Superior temporal gyrus (tissue), 1 donor: ENCODE results near the gene COL18A1.

Experiments used
- DNase-seq: peaks from one replicate; pipeline ENCODE4 v3.0.0-alpha.2; 2016; ENCODE audit errors: extremely low spot score

COL18A1 gene

DNA sequence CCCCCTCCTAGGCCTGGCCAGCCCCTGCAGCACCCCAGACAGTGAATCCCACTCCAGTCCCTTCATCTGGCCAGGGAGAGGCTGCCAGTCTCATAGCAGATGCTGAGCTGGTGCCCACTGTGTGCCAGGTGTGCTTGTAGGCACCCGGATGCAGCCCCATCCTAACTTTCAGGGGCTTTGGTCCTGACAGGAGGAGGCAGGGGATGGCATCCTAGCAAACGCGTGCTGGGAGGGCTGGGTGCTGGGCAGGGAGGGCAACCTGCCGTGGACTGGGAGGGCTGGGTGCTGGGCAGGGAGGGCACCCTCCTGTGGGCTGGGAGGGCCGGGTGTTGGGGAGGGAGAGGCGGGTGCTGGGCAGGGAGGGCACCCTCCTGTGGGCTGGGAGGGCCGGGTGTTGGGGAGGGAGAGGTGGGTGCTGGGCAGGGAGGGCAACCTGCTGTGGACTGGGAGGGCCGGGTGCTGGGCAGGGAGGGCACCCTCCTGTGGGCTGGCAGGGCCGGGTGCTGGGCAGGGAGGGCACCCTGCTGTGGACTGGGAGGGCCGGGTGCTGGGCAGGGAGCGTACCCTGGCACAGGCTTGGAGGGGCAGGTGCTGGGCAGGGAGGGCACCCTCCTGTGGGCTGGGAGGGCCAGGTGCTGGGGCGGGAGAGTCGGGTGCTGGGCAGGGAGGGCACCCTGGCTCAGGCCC, 102.0 kb downstream of the COL18A1 start:
- DNase-seq: no peak

DNA sequence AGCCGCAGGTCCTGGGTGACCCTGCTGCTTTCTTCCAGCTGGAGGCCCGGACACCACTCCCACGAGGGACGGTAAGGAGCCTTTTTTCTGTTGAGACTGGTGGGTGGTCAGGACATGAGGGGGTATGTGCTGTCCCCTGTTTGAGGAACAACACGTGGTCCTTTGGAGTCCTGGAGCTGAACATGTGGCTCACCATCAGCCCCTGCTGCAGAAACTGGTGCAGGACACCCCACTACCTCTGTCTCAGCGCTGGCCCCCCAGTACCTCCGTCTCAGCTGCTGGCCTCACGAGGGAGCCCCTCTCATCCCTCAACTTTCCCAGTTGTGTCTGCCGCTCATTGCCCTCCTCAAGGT, 102.5 kb downstream of the COL18A1 start:
- DNase-seq: no peak

- DNase-seq: no peak
Measured at GRCh38 chr21:45507888-45508508, 103.0 kb downstream of the COL18A1 start.

DNA sequence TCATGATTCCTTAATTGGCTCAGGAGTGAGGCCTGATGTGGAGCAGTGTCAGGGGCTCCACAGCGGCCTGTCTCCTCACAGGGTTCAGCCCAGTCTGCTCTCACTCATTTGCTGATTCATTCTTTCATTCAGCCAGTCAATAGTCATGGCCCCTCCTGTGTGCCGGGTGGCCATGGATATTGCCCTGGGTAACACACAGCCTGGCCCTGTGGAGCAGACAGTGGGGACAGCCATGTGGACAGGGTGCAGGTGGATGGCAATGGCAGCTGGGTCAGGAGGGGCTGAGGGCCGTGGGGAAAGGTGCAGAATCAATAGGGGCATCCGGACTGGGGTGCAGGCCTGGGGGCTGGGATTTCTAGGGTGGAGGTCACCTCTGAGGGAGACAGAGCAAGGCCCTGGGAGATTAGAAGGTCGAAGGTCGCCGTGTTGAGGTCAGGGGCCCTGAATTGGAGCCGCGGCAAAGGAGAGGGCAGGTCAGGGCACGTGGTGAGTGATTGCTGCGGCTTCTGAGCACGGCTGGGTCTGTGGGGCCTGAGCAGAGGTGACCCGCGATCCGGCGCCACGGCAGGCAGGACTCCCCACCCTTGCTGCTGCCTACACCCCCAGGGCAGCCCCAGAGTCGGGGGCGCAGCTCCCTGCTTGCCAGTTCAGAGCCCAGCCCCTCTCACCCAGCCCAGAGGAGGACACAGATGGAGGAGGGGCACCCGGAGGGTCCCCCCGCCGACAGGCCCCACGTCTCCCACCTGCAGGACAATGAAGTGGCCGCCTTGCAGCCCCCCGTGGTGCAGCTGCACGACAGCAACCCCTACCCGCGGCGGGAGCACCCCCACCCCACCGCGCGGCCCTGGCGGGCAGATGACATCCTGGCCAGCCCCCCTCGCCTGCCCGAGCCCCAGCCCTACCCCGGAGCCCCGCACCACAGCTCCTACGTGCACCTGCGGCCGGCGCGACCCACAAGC, 103.9 kb downstream of the COL18A1 start:
- no peak for DNase-seq

GRCh38 chr21:45509566-45510465, 104.9 kb downstream of the COL18A1 start:
- DNase-seq: no peak

- no peak for DNase-seq
Measured at GRCh38 chr21:45510466-45510955, 105.5 kb downstream of the COL18A1 start.

DNA sequence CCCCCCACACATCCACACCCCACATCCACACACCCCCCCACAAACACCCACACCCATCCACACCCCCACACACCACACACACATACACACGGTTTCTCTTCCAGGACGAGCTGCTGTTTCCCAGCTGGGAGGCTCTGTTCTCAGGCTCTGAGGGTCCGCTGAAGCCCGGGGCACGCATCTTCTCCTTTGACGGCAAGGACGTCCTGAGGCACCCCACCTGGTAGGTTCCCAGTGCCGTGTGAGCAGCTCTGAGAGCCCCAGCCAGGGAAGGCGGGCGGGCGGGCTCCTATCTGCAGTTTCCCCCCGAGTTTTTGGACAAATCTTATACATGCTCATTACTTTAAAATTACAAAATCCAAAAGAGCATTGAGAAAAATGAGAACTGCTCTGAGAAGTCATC, 106.0 kb downstream of the COL18A1 start:
- DNase-seq: no peak

DNA sequence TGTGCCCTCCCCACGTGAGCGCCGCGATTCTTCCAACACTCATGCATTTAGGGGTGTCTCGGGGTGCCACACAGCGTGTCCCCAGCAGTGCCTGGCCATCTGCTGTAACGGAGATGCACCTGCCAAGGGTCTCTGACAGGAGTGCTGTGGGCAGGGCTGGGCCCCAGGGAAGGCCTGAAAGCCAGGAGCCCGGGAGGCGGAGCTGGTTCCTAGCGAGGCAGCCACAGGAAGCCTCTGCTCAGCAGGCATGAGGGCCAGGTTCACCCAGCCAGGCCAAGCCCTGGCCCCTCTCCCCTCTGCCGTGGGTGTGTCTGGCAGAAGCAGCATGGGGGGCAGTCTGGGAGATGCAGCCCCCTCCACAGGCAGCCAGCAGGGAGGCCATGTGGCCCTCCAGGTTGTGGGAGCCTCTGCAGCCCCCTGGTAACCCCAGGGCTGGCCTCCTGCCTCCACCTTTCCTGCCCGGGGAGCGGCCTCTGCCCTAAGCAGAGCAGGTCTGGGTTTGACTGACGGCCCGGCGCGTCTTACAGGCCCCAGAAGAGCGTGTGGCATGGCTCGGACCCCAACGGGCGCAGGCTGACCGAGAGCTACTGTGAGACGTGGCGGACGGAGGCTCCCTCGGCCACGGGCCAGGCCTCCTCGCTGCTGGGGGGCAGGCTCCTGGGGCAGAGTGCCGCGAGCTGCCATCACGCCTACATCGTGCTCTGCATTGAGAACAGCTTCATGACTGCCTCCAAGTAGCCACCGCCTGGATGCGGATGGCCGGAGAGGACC, 106.9 kb downstream of the COL18A1 start:
- DNase-seq: no peak

DNA sequence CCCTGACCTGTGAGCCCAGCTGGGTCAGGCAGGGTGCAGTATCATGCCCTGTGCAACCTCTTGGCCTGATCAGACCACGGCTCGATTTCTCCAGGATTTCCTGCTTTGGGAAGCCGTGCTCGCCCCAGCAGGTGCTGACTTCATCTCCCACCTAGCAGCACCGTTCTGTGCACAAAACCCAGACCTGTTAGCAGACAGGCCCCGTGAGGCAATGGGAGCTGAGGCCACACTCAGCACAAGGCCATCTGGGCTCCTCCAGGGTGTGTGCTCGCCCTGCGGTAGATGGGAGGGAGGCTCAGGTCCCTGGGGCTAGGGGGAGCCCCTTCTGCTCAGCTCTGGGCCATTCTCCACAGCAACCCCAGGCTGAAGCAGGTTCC, 107.6 kb downstream of the COL18A1 start:
- no peak for DNase-seq

DNA sequence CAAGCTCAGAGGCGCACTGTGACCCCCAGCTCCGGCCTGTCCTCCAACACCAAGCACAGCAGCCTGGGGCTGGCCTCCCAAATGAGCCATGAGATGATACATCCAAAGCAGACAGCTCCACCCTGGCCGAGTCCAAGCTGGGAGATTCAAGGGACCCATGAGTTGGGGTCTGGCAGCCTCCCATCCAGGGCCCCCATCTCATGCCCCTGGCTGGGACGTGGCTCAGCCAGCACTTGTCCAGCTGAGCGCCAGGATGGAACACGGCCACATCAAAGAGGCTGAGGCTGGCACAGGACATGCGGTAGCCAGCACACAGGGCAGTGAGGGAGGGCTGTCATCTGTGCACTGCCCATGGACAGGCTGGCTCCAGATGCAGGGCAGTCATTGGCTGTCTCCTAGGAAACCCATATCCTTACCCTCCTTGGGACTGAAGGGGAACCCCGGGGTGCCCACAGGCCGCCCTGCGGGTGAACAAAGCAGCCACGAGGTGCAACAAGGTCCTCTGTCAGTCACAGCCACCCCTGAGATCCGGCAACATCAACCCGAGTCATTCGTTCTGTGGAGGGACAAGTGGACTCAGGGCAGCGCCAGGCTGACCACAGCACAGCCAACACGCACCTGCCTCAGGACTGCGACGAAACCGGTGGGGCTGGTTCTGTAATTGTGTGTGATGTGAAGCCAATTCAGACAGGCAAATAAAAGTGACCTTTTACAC, 108.2 kb downstream of the COL18A1 start:
- no peak for DNase-seq

- DNase-seq: no peak
Measured at GRCh38 chr21:45513741-45514310, 108.9 kb downstream of the COL18A1 start.

DNA sequence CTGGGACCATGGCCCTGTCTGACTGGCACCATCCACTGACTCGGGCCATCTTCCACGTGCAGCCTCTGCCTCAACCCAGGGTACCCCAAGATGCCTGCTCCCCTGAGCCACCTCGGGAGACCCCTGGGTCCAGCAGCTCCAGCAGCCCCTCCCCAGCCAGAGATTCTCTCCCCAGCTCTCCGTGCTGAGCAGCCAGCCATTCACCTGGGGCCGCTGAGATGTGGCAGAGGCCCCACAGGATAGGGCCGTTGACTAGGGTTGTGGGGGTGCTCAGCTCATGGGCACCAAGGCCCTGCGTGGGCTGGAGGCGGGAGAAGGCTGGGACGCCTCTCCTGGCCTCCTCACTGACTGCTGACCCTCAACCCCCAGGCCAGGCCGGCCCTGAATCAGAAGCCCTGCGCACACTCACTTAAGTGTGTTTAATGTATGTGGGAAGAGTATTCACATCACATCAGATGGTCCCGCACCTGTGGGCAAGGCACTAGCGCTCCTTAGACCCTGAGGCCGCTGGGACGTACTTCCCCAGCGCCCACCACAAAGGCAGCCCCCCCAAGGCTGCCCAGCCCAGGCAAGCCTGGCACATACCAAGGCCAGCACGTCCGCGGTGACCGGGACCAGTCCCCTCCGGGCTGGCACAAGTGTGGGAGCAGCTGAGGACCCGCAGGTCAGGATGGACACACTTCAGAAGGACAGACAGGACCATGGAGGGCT, 109.5 kb downstream of the COL18A1 start:
- DNase-seq: no peak

- no peak for DNase-seq
Measured at GRCh38 chr21:45515241-45516061, 110.5 kb downstream of the COL18A1 start.

DNA sequence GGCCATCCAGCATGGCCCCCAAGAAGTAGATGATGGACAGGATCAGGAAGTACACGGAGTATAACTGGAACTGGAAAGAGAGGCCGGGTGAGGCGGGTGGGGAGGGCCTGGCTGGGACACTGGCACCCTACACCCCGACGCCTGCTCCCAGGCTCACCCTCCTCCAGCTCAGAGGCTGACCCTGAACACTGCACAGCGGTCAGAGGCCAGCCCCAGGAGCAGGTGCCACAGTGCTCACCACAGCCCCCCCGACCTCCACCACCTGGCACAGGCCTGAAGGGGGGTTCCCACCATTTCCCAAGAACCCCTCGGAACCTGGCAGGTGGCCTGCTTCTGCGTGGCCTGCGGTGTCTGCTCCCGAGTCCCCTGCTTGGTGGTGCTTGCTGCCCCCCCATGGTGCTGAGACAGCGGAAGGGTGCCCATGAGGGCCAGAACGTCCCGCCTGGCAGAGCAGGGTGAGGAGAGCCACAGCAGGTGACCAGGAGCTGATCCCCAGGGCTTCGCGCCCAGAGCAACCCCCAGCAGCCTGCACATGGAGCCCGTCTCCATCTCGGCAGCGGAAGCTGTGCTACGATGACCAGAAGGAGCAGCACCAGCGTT, 111.2 kb downstream of the COL18A1 start:
- no peak for DNase-seq

GRCh38 chr21:45516671-45517151, 111.7 kb downstream of the COL18A1 start:
- DNase-seq: no peak

DNA sequence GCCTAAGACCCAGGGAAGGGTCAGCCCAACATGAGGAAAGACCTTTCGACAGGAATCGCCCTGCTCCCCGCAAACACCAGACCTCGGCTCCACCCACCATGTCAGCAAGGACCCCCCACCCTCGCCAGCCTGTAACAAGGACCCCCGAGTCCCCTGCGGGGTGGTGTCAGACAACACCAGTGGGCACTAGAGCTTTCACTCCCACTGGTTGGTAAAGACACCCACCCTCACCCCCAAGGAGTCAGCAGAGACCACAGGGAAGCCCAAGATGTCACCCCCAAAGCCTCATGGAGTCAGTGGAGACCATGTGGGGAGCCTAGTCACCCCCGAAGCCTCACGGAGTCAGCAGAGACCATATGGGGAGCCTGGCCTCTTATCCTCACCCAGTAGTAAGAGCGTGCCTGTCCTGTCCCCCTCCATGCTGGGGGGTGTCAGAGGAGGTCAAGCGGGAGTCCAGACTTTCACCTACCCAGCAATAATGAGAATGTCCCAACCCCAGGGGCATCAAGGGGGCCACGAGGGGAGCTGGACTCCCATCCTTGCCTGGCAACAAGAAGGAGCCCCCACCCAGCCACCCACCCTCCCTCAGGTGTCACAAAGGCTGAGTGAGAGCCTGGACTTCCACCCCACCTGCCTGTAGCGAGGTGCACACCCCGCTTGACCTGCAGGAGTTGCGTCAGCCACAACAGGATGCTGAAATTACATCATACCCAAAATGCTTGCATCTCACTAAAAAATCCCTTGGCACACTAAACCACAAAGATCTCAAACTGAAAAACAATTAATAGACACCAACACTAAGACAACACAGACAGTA, 112.5 kb downstream of the COL18A1 start:
- no peak for DNase-seq

DNA sequence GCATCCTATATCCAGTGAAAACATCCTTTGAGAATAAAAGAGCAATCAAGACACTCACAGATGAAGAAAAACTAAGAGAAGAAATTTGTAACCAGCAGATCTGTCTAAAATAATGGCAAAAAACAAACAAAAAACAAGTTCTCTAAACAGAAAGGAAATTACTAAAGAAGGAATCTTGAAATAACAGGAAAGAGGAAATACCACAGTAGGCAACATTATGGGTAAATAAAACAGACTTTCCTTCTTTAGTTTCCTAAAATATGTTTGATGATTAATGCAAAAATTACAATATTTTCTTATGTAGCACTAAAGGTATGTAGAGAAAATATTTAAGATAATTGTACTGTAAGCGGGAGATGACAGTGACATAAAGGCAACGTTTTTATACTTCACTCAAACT, 113.8 kb downstream of the COL18A1 start:
- no peak for DNase-seq
